Mesenchymal stem cell (in vitro differentiated cells and primary cell): ENCODE data around the gene IRF5.
A peak's percentile ranks its signal among the peaks of the same experiment; 100 is the strongest.

Source experiments
- DNase-seq: peaks from one replicate; pipeline ENCODE4 v3.0.0-alpha.2; 2013
- H2AFZ ChIP-seq: one replicate; pipeline ENCODE4 v1.6.1; 2013; ENCODE audit warnings: low read depth, mild to moderate bottlenecking, control low read depth, inconsistent platforms, low read length, moderate library complexity
- H2AK5ac ChIP-seq: 2 replicates; pipeline ENCODE4 v1.6.1; 2013; ENCODE audit warnings: low read length, moderate library complexity, mild to moderate bottlenecking, inconsistent platforms; ENCODE audit not compliant: severe bottlenecking
- H2BK120ac ChIP-seq: one replicate; pipeline ENCODE4 v1.6.1; 2013; ENCODE audit warnings: low read depth, mild to moderate bottlenecking, inconsistent platforms, low read length, moderate library complexity
- H2BK12ac ChIP-seq, 2 experiments: one replicate each; pipeline ENCODE4 v1.6.1; 2013; ENCODE audit warnings: inconsistent platforms in 2 of 2, low read length in 2 of 2, mild to moderate bottlenecking in 2 of 2, moderate library complexity in 2 of 2, control low read depth in 1 of 2
- H2BK15ac ChIP-seq: one replicate; pipeline ENCODE4 v1.6.1; 2013; ENCODE audit warnings: mild to moderate bottlenecking, low read depth, inconsistent platforms; ENCODE audit not compliant: poor library complexity, severe bottlenecking
- H2BK5ac ChIP-seq: 2 replicates; pipeline ENCODE4 v1.6.1; 2013; ENCODE audit warnings: low read depth, mild to moderate bottlenecking, low read length, control low read depth, inconsistent platforms; ENCODE audit not compliant: poor library complexity, severe bottlenecking
- H3K14ac ChIP-seq, 2 experiments: one replicate each; pipeline ENCODE4 v1.6.1; 2013; ENCODE audit warnings: inconsistent platforms in 2 of 2, low read length in 2 of 2, control low read depth in 1 of 2, mild to moderate bottlenecking in 1 of 2, moderate library complexity in 1 of 2
- H3K18ac ChIP-seq, 2 experiments: one replicate each; pipeline ENCODE4 v1.6.1; 2013; ENCODE audit warnings: inconsistent platforms in 2 of 2, low read length in 2 of 2, control low read depth in 1 of 2, low read depth in 1 of 2, mild to moderate bottlenecking in 1 of 2
- H3K23ac ChIP-seq, 2 experiments: one replicate each; pipeline ENCODE4 v1.6.1; 2013; ENCODE audit warnings: inconsistent platforms in 2 of 2, low read length in 2 of 2, mild to moderate bottlenecking in 2 of 2, moderate library complexity in 2 of 2, control low read depth in 1 of 2
- H3K27ac ChIP-seq: 2 replicates; pipeline ENCODE4 v1.5.1; 2013; ENCODE audit warnings: mild to moderate bottlenecking, moderate library complexity, low read length, control low read depth, inconsistent platforms; ENCODE audit not compliant: poor library complexity, severe bottlenecking
- H3K27me3 ChIP-seq, 2 experiments: 2 replicates each; pipeline versions ENCODE4 v1.6.1 to v1.7.0; 2013; ENCODE audit warnings: low read length in 2 of 2, mild to moderate bottlenecking in 2 of 2, moderate library complexity in 2 of 2, control low read depth in 1 of 2, inconsistent platforms in 1 of 2; ENCODE audit not compliant: control insufficient read depth in 1 of 2, insufficient read depth in 1 of 2
- H3K36me3 ChIP-seq, 2 experiments: 2 replicates each; pipeline versions ENCODE4 v1.6.1 to v1.7.0; 2013; ENCODE audit warnings: low read length in 2 of 2, control low read depth in 1 of 2, inconsistent platforms in 1 of 2, low read depth in 1 of 2, mild to moderate bottlenecking in 1 of 2; ENCODE audit not compliant: insufficient read depth in 2 of 2, control insufficient read depth in 1 of 2
- H3K4ac ChIP-seq, 2 experiments: one replicate each; pipeline ENCODE4 v1.6.1; 2013; ENCODE audit warnings: inconsistent platforms in 2 of 2, low read length in 2 of 2, mild to moderate bottlenecking in 2 of 2, moderate library complexity in 2 of 2, control low read depth in 1 of 2, low read depth in 1 of 2
- H3K4me1 ChIP-seq: 2 replicates; pipeline ENCODE4 v1.6.1; 2013; ENCODE audit warnings: low read depth, low read length, control low read depth; ENCODE audit not compliant: control insufficient read depth, insufficient read depth
- H3K4me2 ChIP-seq: 2 replicates; pipeline ENCODE4 v1.6.1; 2013; ENCODE audit warnings: low read length, mild to moderate bottlenecking, inconsistent platforms; ENCODE audit not compliant: poor library complexity, severe bottlenecking
- H3K4me3 ChIP-seq, 2 experiments: 2 replicates each; pipeline versions ENCODE4 v1.5.1 to v1.7.0; 2013; ENCODE audit warnings: low read length in 2 of 2, mild to moderate bottlenecking in 2 of 2, control low read depth in 1 of 2, low read depth in 1 of 2; ENCODE audit not compliant: insufficient read depth in 1 of 2
- H3K79me1 ChIP-seq: replicated peaks from 2 replicates; pipeline ENCODE4 v1.6.1; 2013; ENCODE audit warnings: mild to moderate bottlenecking, control low read depth, low read length, inconsistent platforms; ENCODE audit not compliant: poor library complexity, severe bottlenecking
- H3K9ac ChIP-seq: 2 replicates; pipeline ENCODE4 v1.7.0; 2013; ENCODE audit warnings: mild to moderate bottlenecking, low read length, moderate library complexity
- H3K9me3 ChIP-seq: 2 replicates; pipeline ENCODE4 v1.7.0; 2013; ENCODE audit warnings: mild to moderate bottlenecking, low read length; ENCODE audit not compliant: control insufficient read depth
- H4K8ac ChIP-seq: one replicate; pipeline ENCODE4 v1.6.1; 2013; ENCODE audit warnings: inconsistent platforms, mild to moderate bottlenecking, low read length, moderate library complexity
- H4K91ac ChIP-seq: one replicate; pipeline ENCODE4 v1.6.1; 2013; ENCODE audit warnings: mild to moderate bottlenecking, low read length, inconsistent platforms
- WGBS: methylation state at CpG from one replicate; pipeline ENCODE4 v1.1.7; 2013; ENCODE audit warnings: mixed read lengths; 5-methylcytosine and 5-hydroxymethylcytosine counted together

The IRF5 gene

DNA sequence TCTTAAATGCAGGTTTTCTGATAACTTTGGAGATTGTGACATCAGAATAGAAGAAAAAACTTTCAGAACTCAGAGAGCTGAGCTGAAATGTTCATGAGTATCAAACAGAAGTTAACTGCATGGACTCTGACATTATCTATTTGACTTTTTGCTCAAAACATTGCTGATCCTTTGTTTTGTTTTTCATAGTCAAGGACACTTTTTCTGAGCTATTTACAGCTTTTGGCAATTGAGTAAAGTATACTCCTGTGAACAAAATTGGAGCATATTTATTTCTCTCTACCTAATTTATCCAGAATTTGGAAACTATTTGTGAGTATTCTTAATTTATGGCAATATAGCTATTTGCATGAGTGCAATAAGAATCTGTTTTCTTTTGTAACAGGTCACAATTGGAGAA is 38.3 kb upstream of the IRF5 start:
- Histone ChIP-seq H3K9ac (no peak overlapping the region), H3K4me2 (no peak overlapping the region), H3K79me1 (no peaks in the 10 kb centered on the region), H3K27me3 (peaks cover 0 to 4% of the 10 kb centered on the region in 2 experiments), H2BK12ac (no peak overlapping the region), H3K18ac (no peak overlapping the region), H3K4me1 (peaks cover 18% of the 10 kb centered on the region), H4K8ac (no peak overlapping the region), H3K27ac (no peak overlapping the region), H2BK120ac (no peak overlapping the region), H2AK5ac (no peak overlapping the region), H3K36me3 (peaks cover 0 to 17% of the 10 kb centered on the region in 2 experiments), H2AFZ (no peak overlapping the region), H3K4me3 (no peak overlapping the region), H2BK5ac (no peak overlapping the region), H3K14ac (no peak overlapping the region), H3K9me3 (peaks cover 9% of the 10 kb centered on the region), H2BK15ac (no peak overlapping the region), H3K4ac (no peak overlapping the region), H4K91ac (no peak overlapping the region), H3K23ac (no peak overlapping the region)
- DNase-seq: peak; percentile 28

DNA sequence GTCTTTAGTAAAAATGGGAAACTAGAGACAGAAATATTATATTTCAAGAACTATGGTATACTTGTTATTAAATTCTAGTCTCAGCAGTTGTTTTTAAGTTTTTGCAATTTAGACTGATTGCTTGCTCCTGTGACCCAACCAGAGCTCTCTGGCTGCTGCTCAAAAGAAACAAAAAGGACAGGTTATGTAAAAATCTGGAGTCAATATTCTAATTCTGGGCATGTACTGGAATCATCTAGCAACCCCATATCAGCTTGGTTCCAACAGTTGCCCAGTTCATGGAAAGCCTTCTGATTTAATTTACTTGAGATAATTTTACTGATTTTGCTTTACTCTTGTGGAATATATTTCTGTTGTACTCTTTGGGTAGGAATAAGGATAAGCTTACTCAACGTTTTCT is 37.5 kb upstream of the IRF5 start:
- no peak overlapping the region for H2BK120ac ChIP-seq
- peaks cover 19% of the 10 kb centered on the region for H3K4me1 ChIP-seq
- no peak for DNase-seq
- H3K23ac ChIP-seq: no peak overlapping the region
- H2BK5ac ChIP-seq: no peak overlapping the region
- H3K4ac ChIP-seq: no peak overlapping the region
- H3K9me3 ChIP-seq: peaks cover 9% of the 10 kb centered on the region
- H3K18ac ChIP-seq: no peak overlapping the region
- no peak overlapping the region for H4K8ac ChIP-seq
- H4K91ac ChIP-seq: no peak overlapping the region
- no peak overlapping the region for H2AK5ac ChIP-seq
- no peak overlapping the region for H2AFZ ChIP-seq
- H3K9ac ChIP-seq: no peak overlapping the region
- H3K14ac ChIP-seq: no peak overlapping the region
- H3K27me3 ChIP-seq: peaks cover 0 to 1% of the 10 kb centered on the region in 2 experiments
- no peaks in the 10 kb centered on the region for H3K79me1 ChIP-seq
- H3K36me3 ChIP-seq: peaks cover 0 to 18% of the 10 kb centered on the region in 2 experiments
- H3K27ac ChIP-seq: no peak overlapping the region
- no peak overlapping the region for H2BK15ac ChIP-seq
- 92% methylated on average over 1 of the region's 1 CpG for WGBS
- no peak overlapping the region for H3K4me2 ChIP-seq
- no peak overlapping the region for H2BK12ac ChIP-seq
- no peak overlapping the region for H3K4me3 ChIP-seq

DNA sequence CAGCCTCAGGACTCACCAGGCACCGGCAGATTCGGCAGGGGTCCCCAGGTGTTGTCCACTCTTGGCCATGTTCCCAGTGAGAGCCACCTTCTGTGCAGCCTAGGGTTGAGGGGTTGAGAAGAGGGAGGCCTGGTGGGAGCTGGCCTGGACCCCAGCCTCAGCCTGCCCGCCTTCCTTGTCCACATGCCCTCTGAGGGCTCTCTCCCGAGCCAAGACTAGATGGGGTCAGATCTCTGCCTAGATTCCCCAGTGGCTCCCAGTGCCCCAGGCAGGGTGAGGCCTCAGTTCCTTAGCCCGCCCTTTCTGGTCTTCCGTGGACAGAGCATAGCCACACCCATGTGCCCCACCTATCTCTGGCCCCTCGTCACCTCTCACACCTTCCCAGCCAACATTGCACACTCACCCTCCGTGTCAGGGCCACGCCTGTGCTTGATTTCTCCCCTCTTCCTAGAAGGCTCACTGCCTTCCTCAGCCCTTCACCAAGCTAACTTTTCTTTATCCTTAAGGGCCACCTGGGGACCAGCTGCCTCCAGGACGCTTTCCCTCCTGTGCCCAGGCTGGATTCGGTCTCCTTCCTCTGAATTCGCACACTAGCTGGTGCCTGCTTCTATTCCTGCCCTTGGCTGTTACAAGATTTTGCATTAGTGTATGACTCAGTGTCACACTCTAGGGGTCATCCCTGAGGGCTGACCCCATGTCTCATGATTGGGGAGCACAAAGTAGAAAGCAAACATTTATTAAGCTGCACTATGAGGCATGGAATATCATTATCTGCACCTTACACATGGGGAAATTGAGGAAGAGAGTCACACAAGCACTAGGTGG is 34.8 kb upstream of the IRF5 start:
- H2BK5ac ChIP-seq: no peak overlapping the region
- H2AFZ ChIP-seq: no peak overlapping the region
- H4K91ac ChIP-seq: peak overlapping the region; percentile 79
- H3K9ac ChIP-seq: peak overlapping the region; percentile 43
- peak overlapping the region; percentile 7 to 81 for H3K18ac ChIP-seq
- H2BK12ac ChIP-seq: peak overlapping the region; percentile 73 to 91
- no peak overlapping the region for H2BK120ac ChIP-seq
- peak overlapping the region; percentile 63 for H4K8ac ChIP-seq
- H3K27ac ChIP-seq: no peak overlapping the region
- H3K14ac ChIP-seq: peak overlapping the region in 1 of 2 experiments; percentile 13
- DNase-seq: peak; percentile 78
- 85% methylated on average over 12 of the region's 12 CpGs for WGBS
- H3K23ac ChIP-seq: no peak overlapping the region
- peaks cover 0 to 20% of the 10 kb centered on the region in 2 experiments for H3K27me3 ChIP-seq
- peak overlapping the region; percentile 7 to 64 for H3K4ac ChIP-seq
- H3K9me3 ChIP-seq: peaks cover 9% of the 10 kb centered on the region
- H3K4me1 ChIP-seq: peaks cover 19% of the 10 kb centered on the region
- H3K4me2 ChIP-seq: no peak overlapping the region
- H3K79me1 ChIP-seq: peaks cover 5% of the 10 kb centered on the region
- H3K4me3 ChIP-seq: no peak overlapping the region
- H2BK15ac ChIP-seq: peak overlapping the region; percentile 80
- H2AK5ac ChIP-seq: peak overlapping the region; percentile 75
- H3K36me3 ChIP-seq: peaks cover 0 to 33% of the 10 kb centered on the region in 2 experiments

DNA sequence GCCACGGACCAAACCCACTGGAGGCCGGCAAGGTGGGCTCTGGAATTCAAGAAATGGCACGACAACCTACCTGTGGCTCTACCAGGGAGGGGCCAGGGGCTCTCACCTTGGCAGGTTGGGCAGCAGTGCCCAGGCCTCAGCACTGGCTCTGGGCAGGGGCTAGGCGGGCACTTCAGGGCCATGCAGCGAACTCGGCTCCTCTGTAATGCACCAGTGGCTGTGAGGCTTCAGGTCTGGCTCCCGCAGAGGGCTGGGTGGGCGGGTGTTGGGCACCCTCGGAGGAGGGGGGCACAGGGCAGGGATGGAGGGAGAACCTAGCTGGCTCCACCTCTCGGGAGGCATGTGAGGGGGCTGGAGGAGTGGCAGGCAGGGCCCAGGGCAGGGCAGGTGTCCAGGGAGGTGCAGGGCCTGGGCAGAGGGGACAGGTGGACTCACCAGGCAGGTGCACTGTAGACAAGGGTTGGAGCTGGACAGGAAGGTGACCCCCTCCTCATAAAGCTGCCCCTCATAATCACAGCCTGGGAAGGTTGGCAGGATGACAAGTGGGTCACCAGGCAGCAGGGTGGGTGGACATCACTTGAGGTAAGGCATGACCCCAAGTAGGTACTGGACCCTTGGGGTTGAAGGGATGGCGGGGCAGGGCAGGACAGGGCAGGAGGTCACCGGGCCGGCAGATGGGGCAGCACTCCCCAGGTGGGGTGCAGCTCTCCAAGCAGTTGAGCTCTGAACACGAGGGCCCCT is 33.9 kb upstream of the IRF5 start:
- H3K14ac ChIP-seq: peak overlapping the region in 1 of 2 experiments; percentile 19
- peak overlapping the region; percentile 43 for H3K9ac ChIP-seq
- H3K27me3 ChIP-seq: peaks cover 0 to 28% of the 10 kb centered on the region in 2 experiments
- H4K8ac ChIP-seq: peak overlapping the region; percentile 79
- no peak overlapping the region for H3K23ac ChIP-seq
- no peak overlapping the region for H3K4me2 ChIP-seq
- peaks cover 9% of the 10 kb centered on the region for H3K9me3 ChIP-seq
- peaks cover 0 to 37% of the 10 kb centered on the region in 2 experiments for H3K36me3 ChIP-seq
- H3K4me1 ChIP-seq: peaks cover 25% of the 10 kb centered on the region
- no peak overlapping the region for H3K27ac ChIP-seq
- H2BK120ac ChIP-seq: no peak overlapping the region
- peak overlapping the region; percentile 51 to 73 for H2BK12ac ChIP-seq
- no peak overlapping the region for H2AFZ ChIP-seq
- no peak overlapping the region for H2BK5ac ChIP-seq
- H3K79me1 ChIP-seq: peaks cover 12% of the 10 kb centered on the region
- peak overlapping the region; percentile 26 for H2AK5ac ChIP-seq
- H3K4ac ChIP-seq: peak overlapping the region; percentile 5 to 73
- 88% methylated on average over 14 of the region's 14 CpGs for WGBS
- DNase-seq: no peak
- H3K18ac ChIP-seq: peak overlapping the region; percentile 38 to 62
- H4K91ac ChIP-seq: peak overlapping the region; percentile 94
- peak overlapping the region; percentile 52 for H2BK15ac ChIP-seq
- no peak overlapping the region for H3K4me3 ChIP-seq
